IMR-90 (cell line): ENCODE data around the gene NIPA2. TPM values are rescaled to one million over a fixed set of nuclear protein-coding genes. Genes with fewer than 3 reads are reported as not detected.
A peak's percentile ranks its signal among the peaks of the same experiment; 100 is the strongest.

ENCODE experiments used
- ATAC-seq: fragments of 200-7000 bp; cut with Tn5 transposase; 2 replicates; pipeline ENCODE4 v1.9.1; 2020; ENCODE audit warnings: low read depth, mild to moderate bottlenecking, moderate library complexity
- BruUV-seq: library from RNA; stranded (reverse); fragments of 400-500 nt; replicated peaks from 2 replicates; lab custom pipeline; 2021; lab: Mats Ljungman, UMichigan
- CTCF ChIA-PET: fragments of 300-600 bp; formaldehyde crosslinking; extraction: SDS; loops from one replicate; lab custom pipeline; 2021; ENCODE audit warnings: antibody characterized with exemption; lab: Yijun Ruan, JAX
- POLR2A ChIA-PET: fragments of 300-600 bp; sonication (Branson Sonifier 250); formaldehyde crosslinking; loops from one replicate; lab custom pipeline; 2022; ENCODE audit warnings: antibody characterized with exemption; ENCODE audit not compliant: unreplicated experiment; lab: Charles Lee
- DNase-seq: peaks from one replicate; pipeline ENCODE4 v3.0.0; 2013
- H2AFZ ChIP-seq: replicated peaks from 2 replicates; pipeline ENCODE3; 2013; ENCODE audit warnings: low read length, mild to moderate bottlenecking; ENCODE audit not compliant: poor library complexity
- H2AK5ac ChIP-seq: 2 replicates; pipeline ENCODE4 v1.6.1; 2013; ENCODE audit warnings: low read depth, low read length, inconsistent platforms
- H2AK9ac ChIP-seq: replicated peaks from 2 replicates; pipeline ENCODE3; 2013; ENCODE audit warnings: mild to moderate bottlenecking, low read depth, low read length, moderate library complexity; ENCODE audit not compliant: poor library complexity
- H2BK120ac ChIP-seq: 2 replicates; pipeline ENCODE4 v1.6.1; 2013; ENCODE audit warnings: low read depth, low read length, inconsistent platforms
- H2BK15ac ChIP-seq: 3 replicates; pipeline ENCODE4 v1.6.1; 2013; ENCODE audit warnings: low read depth, low read length, inconsistent platforms
- H2BK20ac ChIP-seq: 2 replicates; pipeline ENCODE4 v1.6.1; 2013; ENCODE audit warnings: low read depth, mild to moderate bottlenecking, inconsistent platforms, low read length, moderate library complexity
- H2BK5ac ChIP-seq: 2 replicates; pipeline ENCODE4 v1.6.1; 2013; ENCODE audit warnings: mild to moderate bottlenecking, low read depth, low read length, inconsistent platforms; ENCODE audit not compliant: poor library complexity, severe bottlenecking
- H3K14ac ChIP-seq: replicated peaks from 2 replicates; pipeline ENCODE4 v1.6.1; 2013; ENCODE audit warnings: low read depth, low read length, inconsistent platforms
- H3K18ac ChIP-seq: 2 replicates; pipeline ENCODE4 v1.6.1; 2013; ENCODE audit warnings: low read depth, low read length, control low read depth
- H3K23ac ChIP-seq: 2 replicates; pipeline ENCODE4 v1.6.1; 2013; ENCODE audit warnings: low read depth, low read length, inconsistent platforms
- H3K27ac ChIP-seq: 2 replicates; pipeline ENCODE4 v1.5.1; 2013; ENCODE audit warnings: mild to moderate bottlenecking, control low read depth, low read length; ENCODE audit not compliant: insufficient read depth
- H3K27me3 ChIP-seq: 2 replicates; pipeline ENCODE4 v1.6.1; 2013; ENCODE audit warnings: low read length; ENCODE audit not compliant: control insufficient read depth, insufficient read depth
- H3K36me3 ChIP-seq: 2 replicates; pipeline ENCODE4 v1.6.1; 2013; ENCODE audit warnings: low read length, mixed read lengths; ENCODE audit not compliant: control insufficient read depth, insufficient read depth
- H3K4ac ChIP-seq: 2 replicates; pipeline ENCODE4 v1.6.1; 2013; ENCODE audit warnings: low read depth, low read length, inconsistent platforms
- H3K4me1 ChIP-seq: 2 replicates; pipeline ENCODE4 v1.6.1; 2013; ENCODE audit warnings: low read length, mixed read lengths; ENCODE audit not compliant: control insufficient read depth, insufficient read depth
- H3K4me2 ChIP-seq: 2 replicates; pipeline ENCODE4 v1.6.1; 2013; ENCODE audit warnings: low read depth, mild to moderate bottlenecking, control low read depth, low read length, moderate library complexity
- H3K4me3 ChIP-seq: 2 replicates; pipeline ENCODE4 v1.5.1; 2013; ENCODE audit warnings: low read depth, mild to moderate bottlenecking, control low read depth, low read length, moderate library complexity; ENCODE audit not compliant: insufficient read depth
- H3K56ac ChIP-seq: 2 replicates; pipeline ENCODE4 v1.6.1; 2013; ENCODE audit warnings: low read length, inconsistent platforms; ENCODE audit not compliant: insufficient read depth; ENCODE audit errors: extremely low read depth
- H3K79me1 ChIP-seq, 2 experiments: 2 replicates each; pipeline ENCODE4 v1.6.1; 2013; ENCODE audit warnings: low read length in 2 of 2, inconsistent platforms in 1 of 2, low read depth in 1 of 2
- H3K9ac ChIP-seq: 2 replicates; pipeline ENCODE4 v1.6.1; 2013; ENCODE audit warnings: low read depth, low read length, control low read depth
- H3K9me1 ChIP-seq: 2 replicates; pipeline ENCODE4 v1.6.1; 2013; ENCODE audit warnings: low read length, inconsistent platforms; ENCODE audit not compliant: insufficient read depth
- H3K9me3 ChIP-seq: 2 replicates; pipeline ENCODE4 v1.6.1; 2013; ENCODE audit warnings: low read length; ENCODE audit not compliant: control insufficient read depth, insufficient read depth
- H4K20me1 ChIP-seq: 2 replicates; pipeline ENCODE4 v1.6.1; 2013; ENCODE audit warnings: low read length, inconsistent platforms; ENCODE audit not compliant: insufficient read depth
- H4K5ac ChIP-seq: 2 replicates; pipeline ENCODE4 v1.6.1; 2013; ENCODE audit warnings: mild to moderate bottlenecking, low read depth, low read length, control low read depth
- H4K8ac ChIP-seq, 2 experiments: 2 replicates each; pipeline ENCODE4 v1.6.1; 2013; ENCODE audit warnings: low read depth in 2 of 2, low read length in 2 of 2, control low read depth in 1 of 2, inconsistent platforms in 1 of 2
- H4K91ac ChIP-seq: 2 replicates; pipeline ENCODE4 v1.6.1; 2013; ENCODE audit warnings: low read depth, low read length, inconsistent platforms; ENCODE audit not compliant: insufficient read depth
- BHLHE40 ChIP-seq: fragments of 150-350 bp; IDR thresholded peaks from 2 replicates; pipeline ENCODE4 v1.6.1; 2016; ENCODE audit warnings: mild to moderate bottlenecking, low read depth, low read length
- CHD1 ChIP-seq: IDR thresholded peaks from 2 replicates; pipeline ENCODE4 v1.6.1; 2012; ENCODE audit warnings: low read depth, low read length, improper control_type of control experiment
- MXI1 ChIP-seq: IDR thresholded peaks from 2 replicates; pipeline ENCODE4 v1.6.1; 2012; ENCODE audit warnings: low read depth, mild to moderate bottlenecking, low read length, moderate library complexity, borderline replicate concordance
- NFE2L2 ChIP-seq: fragments of 150-350 bp; IDR thresholded peaks from 2 replicates; pipeline ENCODE4 v1.6.1; 2016; ENCODE audit warnings: low read depth, mild to moderate bottlenecking, low read length
- RAD21 ChIP-seq: IDR thresholded peaks from 2 replicates; pipeline ENCODE4 v1.6.1; 2012; ENCODE audit warnings: low read length, improper control_type of control experiment
- RCOR1 ChIP-seq: IDR thresholded peaks from 2 replicates; pipeline ENCODE4 v1.6.1; 2012; ENCODE audit warnings: mild to moderate bottlenecking, low read length, improper control_type of control experiment; ENCODE audit not compliant: insufficient replicate concordance
- RFX5 ChIP-seq: IDR thresholded peaks from 2 replicates; pipeline ENCODE4 v1.8.0; 2012; ENCODE audit warnings: low read depth, mild to moderate bottlenecking, low read length, moderate library complexity
- SMC3 ChIP-seq: fragments of 150-350 bp; IDR thresholded peaks from 2 replicates; pipeline ENCODE4 v1.6.1; 2016; ENCODE audit warnings: low read depth, mild to moderate bottlenecking, antibody characterized with exemption, low read length, moderate library complexity
- WGBS, 2 experiments: methylation state at CpG; one replicate each; pipeline versions ENCODE4 v1.1.5 to v1.1.7; 2013; ENCODE audit warnings: missing lambda C conversion rate in 2 of 2; ENCODE audit not compliant: insufficient read length in 1 of 2; ENCODE audit errors: extremely low coverage in 2 of 2; 5-methylcytosine and 5-hydroxymethylcytosine counted together
- dilution Hi-C: fragments of 300-500 bp; cut with HindIII; formaldehyde crosslinking; loops from one replicate; pipeline ENCODE4 v1.14.3; 2018; ENCODE audit warnings: low sequenced_read_pairs; ENCODE audit not compliant: unreplicated experiment
- in situ Hi-C: fragments of 300-500 bp; cut with MboI; formaldehyde crosslinking; loops from 3 replicates; pipeline ENCODE4 v1.14.3; 2019; ENCODE audit warnings: low sequenced_read_pairs, inconsistent platforms, mixed read lengths
- intact Hi-C: fragments of 100-400 bp; cut with micrococcal nuclease; formaldehyde crosslinking; loops from 2 replicates; pipeline ENCODE4 v1.10.0; 2022
- polyA plus RNA-seq, 3 experiments: library from polyadenylated mRNA; depleted of rRNA; stranded (reverse); fragments of >200 nt; gene quantifications; 2 replicates each; pipeline ENCODE4 v1.2.3, GENCODE V29; 2012; ENCODE audit warnings: low replicate concordance in 1 of 3
- total RNA-seq: library from RNA; depleted of rRNA; stranded (reverse); fragments of >200 nt; gene quantifications from 2 replicates; pipeline ENCODE4 v1.2.3, GENCODE V29; 2012
- TF ChIP-seq, protein P1 (sequence below): fragments of 150-350 bp; IDR thresholded peaks from 2 replicates; pipeline ENCODE4 v1.6.1; 2017; ENCODE audit warnings: mild to moderate bottlenecking, antibody characterized with exemption, low read length, low read depth
- TF ChIP-seq, protein P2 (sequence below): conservative IDR thresholded peaks from 2 replicates; pipeline ENCODE4 v1.5.1; 2012; ENCODE audit warnings: mild to moderate bottlenecking, low read depth, low read length, improper control_type of control experiment
- TF ChIP-seq, protein P3 (sequence below): fragments of 150-350 bp; IDR thresholded peaks from 2 replicates; pipeline ENCODE4 v1.6.1; 2016; ENCODE audit warnings: low read depth, mild to moderate bottlenecking, low read length, moderate library complexity, borderline replicate concordance

NIPA2 gene
- total and polyA plus RNA-seq, 2 of the 4 experiments (the other 2 are of a cell fraction) = 33.0 to 38.0 TPM

DNA sequence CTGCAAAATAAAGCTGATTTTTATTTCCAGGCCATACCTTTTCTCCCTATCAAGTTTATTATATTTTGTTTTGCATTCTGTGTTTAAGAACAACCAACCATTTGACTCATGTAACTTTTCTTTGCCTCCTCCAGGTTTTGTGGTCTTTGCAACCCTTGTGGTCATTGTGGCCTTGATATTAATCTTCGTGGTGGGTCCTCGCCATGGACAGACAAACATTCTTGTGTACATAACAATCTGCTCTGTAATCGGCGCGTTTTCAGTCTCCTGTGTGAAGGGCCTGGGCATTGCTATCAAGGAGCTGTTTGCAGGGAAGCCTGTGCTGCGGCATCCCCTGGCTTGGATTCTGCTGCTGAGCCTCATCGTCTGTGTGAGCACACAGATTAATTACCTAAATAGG lies 27.6 kb downstream of the NIPA2 start:
- peaks cover 2% of the 10 kb centered on the region for H3K9me1 ChIP-seq
- peaks cover 14 to 41% of the 10 kb centered on the region in 2 experiments for H3K79me1 ChIP-seq
- no peak overlapping the region for H2AFZ ChIP-seq
- no peak overlapping the region for H3K18ac ChIP-seq
- H3K4me3 ChIP-seq = no peak overlapping the region
- H4K8ac ChIP-seq = no peak overlapping the region
- H2BK15ac ChIP-seq = no peak overlapping the region
- no peak overlapping the region for H3K23ac ChIP-seq
- no peaks in the 10 kb centered on the region for H3K9me3 ChIP-seq
- no peak overlapping the region for H3K27ac ChIP-seq
- no TSS peak for BruUV-seq
- no peak overlapping the region for H2AK9ac ChIP-seq
- ChIA-PET CTCF (no interaction called here), POLR2A (no interaction called here)
- in situ Hi-C loops = no loop called here
- dilution Hi-C loops = no loop called here
- ATAC-seq (no peak), DNase-seq (peak; percentile 19)
- H3K14ac ChIP-seq = no peak overlapping the region
- no peaks in the 10 kb centered on the region for H3K27me3 ChIP-seq
- H3K56ac ChIP-seq = no peak overlapping the region
- 96% methylated on average over 4 of the region's 7 CpGs; no CpG with 5 or more reads in 1 of the 2 experiments for WGBS, 2 experiments
- peaks cover 15% of the 10 kb centered on the region for H4K20me1 ChIP-seq
- H3K4ac ChIP-seq = no peak overlapping the region
- intact Hi-C loops = no loop called here
- H2AK5ac ChIP-seq = no peak overlapping the region
- peaks cover 55% of the 10 kb centered on the region for H3K36me3 ChIP-seq
- H3K4me2 ChIP-seq = no peak overlapping the region
- no peak overlapping the region for H4K91ac ChIP-seq
- H2BK20ac ChIP-seq = no peak overlapping the region
- H2BK5ac ChIP-seq = no peak overlapping the region
- no peak overlapping the region for H2BK120ac ChIP-seq
- no peak overlapping the region for H3K9ac ChIP-seq
- H3K4me1 ChIP-seq = no peaks in the 10 kb centered on the region
- no peak for TF ChIP-seq MXI1
- no peak for TF ChIP-seq RFX5
- no peak for TF ChIP-seq SMC3
- no peak for TF ChIP-seq RAD21
- no peak for TF ChIP-seq CHD1
- TF ChIP-seq, protein P1, sequence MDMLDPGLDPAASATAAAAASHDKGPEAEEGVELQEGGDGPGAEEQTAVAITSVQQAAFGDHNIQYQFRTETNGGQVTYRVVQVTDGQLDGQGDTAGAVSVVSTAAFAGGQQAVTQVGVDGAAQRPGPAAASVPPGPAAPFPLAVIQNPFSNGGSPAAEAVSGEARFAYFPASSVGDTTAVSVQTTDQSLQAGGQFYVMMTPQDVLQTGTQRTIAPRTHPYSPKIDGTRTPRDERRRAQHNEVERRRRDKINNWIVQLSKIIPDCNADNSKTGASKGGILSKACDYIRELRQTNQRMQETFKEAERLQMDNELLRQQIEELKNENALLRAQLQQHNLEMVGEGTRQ = no peak
- TF ChIP-seq, protein P2, sequence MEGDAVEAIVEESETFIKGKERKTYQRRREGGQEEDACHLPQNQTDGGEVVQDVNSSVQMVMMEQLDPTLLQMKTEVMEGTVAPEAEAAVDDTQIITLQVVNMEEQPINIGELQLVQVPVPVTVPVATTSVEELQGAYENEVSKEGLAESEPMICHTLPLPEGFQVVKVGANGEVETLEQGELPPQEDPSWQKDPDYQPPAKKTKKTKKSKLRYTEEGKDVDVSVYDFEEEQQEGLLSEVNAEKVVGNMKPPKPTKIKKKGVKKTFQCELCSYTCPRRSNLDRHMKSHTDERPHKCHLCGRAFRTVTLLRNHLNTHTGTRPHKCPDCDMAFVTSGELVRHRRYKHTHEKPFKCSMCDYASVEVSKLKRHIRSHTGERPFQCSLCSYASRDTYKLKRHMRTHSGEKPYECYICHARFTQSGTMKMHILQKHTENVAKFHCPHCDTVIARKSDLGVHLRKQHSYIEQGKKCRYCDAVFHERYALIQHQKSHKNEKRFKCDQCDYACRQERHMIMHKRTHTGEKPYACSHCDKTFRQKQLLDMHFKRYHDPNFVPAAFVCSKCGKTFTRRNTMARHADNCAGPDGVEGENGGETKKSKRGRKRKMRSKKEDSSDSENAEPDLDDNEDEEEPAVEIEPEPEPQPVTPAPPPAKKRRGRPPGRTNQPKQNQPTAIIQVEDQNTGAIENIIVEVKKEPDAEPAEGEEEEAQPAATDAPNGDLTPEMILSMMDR = no peak
- no peak for TF ChIP-seq RCOR1
- TF ChIP-seq, protein P3, sequence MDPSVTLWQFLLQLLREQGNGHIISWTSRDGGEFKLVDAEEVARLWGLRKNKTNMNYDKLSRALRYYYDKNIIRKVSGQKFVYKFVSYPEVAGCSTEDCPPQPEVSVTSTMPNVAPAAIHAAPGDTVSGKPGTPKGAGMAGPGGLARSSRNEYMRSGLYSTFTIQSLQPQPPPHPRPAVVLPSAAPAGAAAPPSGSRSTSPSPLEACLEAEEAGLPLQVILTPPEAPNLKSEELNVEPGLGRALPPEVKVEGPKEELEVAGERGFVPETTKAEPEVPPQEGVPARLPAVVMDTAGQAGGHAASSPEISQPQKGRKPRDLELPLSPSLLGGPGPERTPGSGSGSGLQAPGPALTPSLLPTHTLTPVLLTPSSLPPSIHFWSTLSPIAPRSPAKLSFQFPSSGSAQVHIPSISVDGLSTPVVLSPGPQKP = no peak
- no peak for TF ChIP-seq NFE2L2
- no peak for TF ChIP-seq BHLHE40
- H4K5ac ChIP-seq = no peak overlapping the region
